Tibial nerve (tissue), 4 donors: ENCODE measurements around the gene DZIP1.

Experiments used
- CTCF ChIP-seq, 5 experiments: fragments of 200-600 bp in 3 of 5; fragments of 450-650 bp in 2 of 5; sonication (generic) in 3 of 5; IDR thresholded peaks; one replicate each; pipeline ENCODE4 v1.5.1; 2016 to 2019; ENCODE audit warnings: antibody characterized with exemption in 5 of 5, mild to moderate bottlenecking in 3 of 5, moderate library complexity in 2 of 5
- EP300 ChIP-seq, 2 donors: sonication (generic); formaldehyde crosslinking; IDR thresholded peaks; one replicate each; pipeline ENCODE4 v1.6.1; 2017; ENCODE audit warnings: antibody characterized with exemption in 2 of 2, mild to moderate bottlenecking in 1 of 2

GRCh38 chr13:95546919-95547318 lies 97.6 kb downstream of the DZIP1 start:
- TF ChIP-seq CTCF (IDR thresholded peaks at IDR 0.05) (no peak), EP300 (IDR thresholded peaks at IDR 0.05) (no peak)
